ENCODE measurements around the gene EBF3. TPM values are rescaled to one million over a fixed set of nuclear protein-coding genes. Genes with fewer than 3 reads are reported as not detected.

Gene EBF3
- total RNA-seq, 1 experiment from 2014 or later, result not detected

- DNase-seq (ENCODE audit: low spot score), result no peak
Observed at GRCh38 chr10:129799942-129800341, 164.1 kb downstream of the EBF3 start.

GRCh38 chr10:129796710-129797420 lies 167.2 kb downstream of the EBF3 start:
- no peak for DNase-seq (ENCODE audit: low spot score)

- DNase-seq (ENCODE audit: low spot score), result no peak
Observed at GRCh38 chr10:129793996-129794395, 170.1 kb downstream of the EBF3 start.

GRCh38 chr10:129793479-129793878 lies 170.6 kb downstream of the EBF3 start:
- no peak for DNase-seq (ENCODE audit: low spot score)

GRCh38 chr10:129792864-129793263 lies 171.2 kb downstream of the EBF3 start:
- no peak for DNase-seq (ENCODE audit: low spot score)

- no peak for DNase-seq (ENCODE audit: low spot score)
Observed at GRCh38 chr10:129792141-129792540, 171.9 kb downstream of the EBF3 start.

GRCh38 chr10:129790715-129791446 lies 173.2 kb downstream of the EBF3 start:
- DNase-seq (ENCODE audit: low spot score), result no peak

GRCh38 chr10:129788215-129788614 lies 175.9 kb downstream of the EBF3 start:
- no peak for DNase-seq (ENCODE audit: low spot score)

- no peak for DNase-seq (ENCODE audit: low spot score)
Observed at GRCh38 chr10:129787557-129787956, 176.5 kb downstream of the EBF3 start.

GRCh38 chr10:129786216-129786615 lies 177.9 kb downstream of the EBF3 start:
- DNase-seq (ENCODE audit: low spot score), result no peak

GRCh38 chr10:129785536-129785981 lies 178.5 kb downstream of the EBF3 start:
- DNase-seq (ENCODE audit: low spot score), result no peak

Other genes with a start within 250 kb of the EBF3 start
- 0.05 TPM in 2 replicates for gene C10orf143, start 146.6 kb upstream of the EBF3 start, total RNA-seq (2014; rRNA removed; shearing (Covaris generic))
- 158 and 197 TPM in 2 replicates for gene GLRX3, start 172.1 kb upstream of the EBF3 start, total RNA-seq (2014; rRNA removed; shearing (Covaris generic))